CD4-positive, alpha-beta T cell treated with Interleukin-15 for 1 hour (primary cell): ENCODE measurements around the gene TP63.

ENCODE experiments used
- DNase-seq: peaks from one replicate; pipeline ENCODE4 v3.0.0-alpha.2; 2020

The TP63 gene

DNA sequence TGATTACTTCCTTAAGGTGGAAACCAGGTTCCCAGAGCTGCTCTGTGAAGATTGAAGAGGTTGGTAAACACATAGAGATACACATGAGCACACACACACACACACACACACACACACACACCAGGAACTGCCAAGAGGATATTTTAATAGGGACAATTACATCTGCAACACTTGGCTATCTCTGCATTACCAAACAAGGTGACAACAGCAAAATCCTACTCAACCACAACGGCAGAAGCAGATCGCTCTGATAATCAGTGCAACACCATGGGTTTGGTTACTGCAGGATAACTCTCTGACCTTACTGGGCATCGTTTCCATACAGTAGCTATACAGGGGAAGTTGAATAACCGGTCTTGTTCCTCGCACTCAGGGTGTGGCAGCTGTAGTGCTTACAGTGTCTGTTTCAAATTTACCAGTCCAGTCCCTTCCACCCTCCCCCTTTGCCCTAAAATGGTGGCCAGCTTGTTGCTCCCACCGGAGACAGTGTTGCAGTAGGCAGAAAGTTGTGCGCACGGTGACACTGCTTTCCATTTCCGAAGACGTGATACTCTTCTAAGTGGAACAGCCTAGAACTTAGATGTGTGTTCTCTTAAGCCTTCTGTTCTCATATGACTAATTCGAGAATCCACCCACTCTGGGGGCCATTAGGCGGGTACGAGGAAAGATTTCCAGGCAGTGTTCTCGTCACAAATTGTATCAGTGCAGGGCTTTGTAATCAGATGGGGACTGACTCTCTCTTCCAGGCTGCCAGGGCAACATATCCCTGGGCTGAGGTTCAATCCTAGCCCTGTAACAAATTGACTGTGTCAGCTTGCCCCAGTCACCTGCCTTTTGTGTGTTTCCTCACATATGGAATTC lies 313.3 kb downstream of the TP63 start:
- no peak for DNase-seq

DNA sequence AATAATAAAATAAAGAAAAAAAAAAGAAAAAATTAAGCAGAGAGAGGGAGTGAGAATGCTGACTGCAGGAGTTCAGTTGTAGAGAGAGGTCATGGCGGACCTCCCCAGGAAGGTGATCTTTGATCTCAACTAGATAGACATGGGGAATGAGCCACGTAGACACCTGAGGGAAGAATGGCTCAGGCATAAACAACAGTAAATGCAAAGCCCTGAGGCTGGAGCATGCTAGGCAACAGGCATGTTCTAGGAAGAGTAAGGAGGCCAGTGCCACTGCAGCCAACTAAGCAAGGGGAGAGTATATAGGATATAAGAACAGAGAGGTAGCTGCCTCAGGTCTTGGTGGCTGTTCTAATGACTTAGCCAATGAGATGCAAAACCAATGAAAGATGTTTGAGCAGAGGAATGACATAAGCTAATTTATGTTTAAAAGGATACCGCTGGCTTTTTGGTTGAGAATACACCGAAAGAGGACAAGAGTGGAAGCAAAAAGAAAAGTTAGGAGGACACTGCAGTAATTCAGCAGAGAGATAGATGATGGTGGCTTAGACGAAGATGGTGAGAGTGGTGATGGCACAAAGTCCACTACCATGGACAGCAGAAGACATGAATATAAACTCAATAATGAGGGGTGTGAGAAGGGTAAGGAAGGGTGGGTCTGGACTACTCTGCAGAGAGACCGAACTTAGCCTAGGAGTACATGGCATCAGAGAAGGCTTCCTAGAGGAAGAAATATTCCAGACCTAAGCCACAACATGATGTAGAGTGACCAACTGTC lies 314.9 kb downstream of the TP63 start:
- DNase-seq: no peak
